Measurements from ENCODE around the gene PHLDA1. TPM values are rescaled to one million over a fixed set of nuclear protein-coding genes. Genes with fewer than 3 reads are reported as not detected.

PHLDA1 gene
- total and polyA plus RNA-seq, 10 of the 15 experiments (the other 5 are each of a cell fraction or from before 2014, with no cell fraction given): 0.66 to 14.2 (median 1.3) TPM

DNA sequence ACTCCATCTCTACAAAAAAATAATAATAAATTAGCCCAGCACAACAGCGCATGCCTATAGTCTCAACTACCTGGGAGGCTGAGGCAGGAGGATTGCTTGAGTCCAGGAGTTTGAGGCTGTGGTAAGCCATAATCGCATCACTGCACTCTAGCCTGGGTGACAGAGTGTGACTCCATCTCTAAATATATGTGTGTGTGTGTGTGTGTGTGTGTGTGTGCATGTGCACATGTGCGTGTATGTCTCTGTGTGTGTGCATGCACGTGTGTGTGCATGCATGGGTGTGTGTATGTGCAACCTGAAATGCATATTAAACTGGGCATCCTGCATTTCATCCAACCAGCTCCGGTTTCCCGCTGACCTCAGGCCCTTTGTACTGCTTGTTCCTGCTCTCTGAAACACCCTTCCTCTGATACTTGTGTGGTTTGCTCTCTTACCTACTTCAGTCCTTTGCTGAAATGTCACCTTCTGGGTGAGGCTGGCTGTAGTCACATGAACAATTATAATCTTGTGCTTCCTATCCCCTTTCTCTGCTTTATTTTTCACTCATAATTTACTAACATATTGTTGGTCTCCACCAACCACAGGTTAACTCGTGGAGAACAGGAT, 46.9 kb downstream of the PHLDA1 start (continued):
- TF ChIP-seq, protein P1, sequence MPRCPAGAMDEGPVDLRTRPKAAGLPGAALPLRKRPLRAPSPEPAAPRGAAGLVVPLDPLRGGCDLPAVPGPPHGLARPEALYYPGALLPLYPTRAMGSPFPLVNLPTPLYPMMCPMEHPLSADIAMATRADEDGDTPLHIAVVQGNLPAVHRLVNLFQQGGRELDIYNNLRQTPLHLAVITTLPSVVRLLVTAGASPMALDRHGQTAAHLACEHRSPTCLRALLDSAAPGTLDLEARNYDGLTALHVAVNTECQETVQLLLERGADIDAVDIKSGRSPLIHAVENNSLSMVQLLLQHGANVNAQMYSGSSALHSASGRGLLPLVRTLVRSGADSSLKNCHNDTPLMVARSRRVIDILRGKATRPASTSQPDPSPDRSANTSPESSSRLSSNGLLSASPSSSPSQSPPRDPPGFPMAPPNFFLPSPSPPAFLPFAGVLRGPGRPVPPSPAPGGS (IDR thresholded peaks at IDR 0.05; ENCODE audit: borderline replicate concordance, insufficient read depth, low read depth, low read length, poor library complexity, severe bottlenecking): peak; percentile 14
- no peak for TF ChIP-seq KDM1A (IDR thresholded peaks at IDR 0.05; ENCODE audit: borderline replicate concordance)
- no peak for TF ChIP-seq YY1 (IDR thresholded peaks at IDR 0.05; ENCODE audit: low read depth, low read length)
- TF ChIP-seq, protein P2, sequence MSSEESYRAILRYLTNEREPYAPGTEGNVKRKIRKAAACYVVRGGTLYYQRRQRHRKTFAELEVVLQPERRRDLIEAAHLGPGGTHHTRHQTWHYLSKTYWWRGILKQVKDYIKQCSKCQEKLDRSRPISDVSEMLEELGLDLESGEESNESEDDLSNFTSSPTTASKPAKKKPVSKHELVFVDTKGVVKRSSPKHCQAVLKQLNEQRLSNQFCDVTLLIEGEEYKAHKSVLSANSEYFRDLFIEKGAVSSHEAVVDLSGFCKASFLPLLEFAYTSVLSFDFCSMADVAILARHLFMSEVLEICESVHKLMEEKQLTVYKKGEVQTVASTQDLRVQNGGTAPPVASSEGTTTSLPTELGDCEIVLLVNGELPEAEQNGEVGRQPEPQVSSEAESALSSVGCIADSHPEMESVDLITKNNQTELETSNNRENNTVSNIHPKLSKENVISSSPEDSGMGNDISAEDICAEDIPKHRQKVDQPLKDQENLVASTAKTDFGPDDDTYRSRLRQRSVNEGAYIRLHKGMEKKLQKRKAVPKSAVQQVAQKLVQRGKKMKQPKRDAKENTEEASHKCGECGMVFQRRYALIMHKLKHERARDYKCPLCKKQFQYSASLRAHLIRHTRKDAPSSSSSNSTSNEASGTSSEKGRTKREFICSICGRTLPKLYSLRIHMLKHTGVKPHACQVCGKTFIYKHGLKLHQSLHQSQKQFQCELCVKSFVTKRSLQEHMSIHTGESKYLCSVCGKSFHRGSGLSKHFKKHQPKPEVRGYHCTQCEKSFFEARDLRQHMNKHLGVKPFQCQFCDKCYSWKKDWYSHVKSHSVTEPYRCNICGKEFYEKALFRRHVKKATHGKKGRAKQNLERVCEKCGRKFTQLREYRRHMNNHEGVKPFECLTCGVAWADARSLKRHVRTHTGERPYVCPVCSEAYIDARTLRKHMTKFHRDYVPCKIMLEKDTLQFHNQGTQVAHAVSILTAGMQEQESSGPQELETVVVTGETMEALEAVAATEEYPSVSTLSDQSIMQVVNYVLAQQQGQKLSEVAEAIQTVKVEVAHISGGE (CRISPR knock-in tag; IDR thresholded peaks at IDR 0.05): no peak
- TF ChIP-seq SPI1 (IDR thresholded peaks at IDR 0.05; ENCODE audit: borderline replicate concordance, insufficient read depth, low read depth, low read length): no peak
- TF ChIP-seq RUNX3 (IDR thresholded peaks at IDR 0.05; ENCODE audit: low read length): 0 out of 2 replicates have a peak, but pooled peaks have one; percentile 5
- TF ChIP-seq RFX5 (IDR thresholded peaks at IDR 0.05; ENCODE audit: low read depth, low read length): no peak
- TF ChIP-seq HCFC1 (IDR thresholded peaks at IDR 0.05; ENCODE audit: low read length): no peak
- TF ChIP-seq CHD4 (IDR thresholded peaks at IDR 0.05): no peak
- TF ChIP-seq IRF4 (IDR thresholded peaks at IDR 0.05; ENCODE audit: low read depth, low read length): no peak
- TF ChIP-seq KLF5 (IDR thresholded peaks at IDR 0.05; ENCODE audit: partially characterized antibody): no peak
- TF ChIP-seq CBFB (IDR thresholded peaks at IDR 0.05; ENCODE audit: low read depth): no peak
- TF ChIP-seq, protein P3, sequence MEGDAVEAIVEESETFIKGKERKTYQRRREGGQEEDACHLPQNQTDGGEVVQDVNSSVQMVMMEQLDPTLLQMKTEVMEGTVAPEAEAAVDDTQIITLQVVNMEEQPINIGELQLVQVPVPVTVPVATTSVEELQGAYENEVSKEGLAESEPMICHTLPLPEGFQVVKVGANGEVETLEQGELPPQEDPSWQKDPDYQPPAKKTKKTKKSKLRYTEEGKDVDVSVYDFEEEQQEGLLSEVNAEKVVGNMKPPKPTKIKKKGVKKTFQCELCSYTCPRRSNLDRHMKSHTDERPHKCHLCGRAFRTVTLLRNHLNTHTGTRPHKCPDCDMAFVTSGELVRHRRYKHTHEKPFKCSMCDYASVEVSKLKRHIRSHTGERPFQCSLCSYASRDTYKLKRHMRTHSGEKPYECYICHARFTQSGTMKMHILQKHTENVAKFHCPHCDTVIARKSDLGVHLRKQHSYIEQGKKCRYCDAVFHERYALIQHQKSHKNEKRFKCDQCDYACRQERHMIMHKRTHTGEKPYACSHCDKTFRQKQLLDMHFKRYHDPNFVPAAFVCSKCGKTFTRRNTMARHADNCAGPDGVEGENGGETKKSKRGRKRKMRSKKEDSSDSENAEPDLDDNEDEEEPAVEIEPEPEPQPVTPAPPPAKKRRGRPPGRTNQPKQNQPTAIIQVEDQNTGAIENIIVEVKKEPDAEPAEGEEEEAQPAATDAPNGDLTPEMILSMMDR (IDR thresholded peaks at IDR 0.05 in 2 of 3, conservative IDR thresholded peaks at IDR 0.05 in 1 of 3; ENCODE audit: control insufficient read depth in 2 of 3, extremely low read depth in 1 of 3, insufficient read depth in 1 of 3, low read depth in 3 of 3, low read length in 3 of 3): no peak
- no peak for TF ChIP-seq ZNF274 (IDR thresholded peaks at IDR 0.05; ENCODE audit: insufficient read depth, insufficient read length)
- TF ChIP-seq BCLAF1 (IDR thresholded peaks at IDR 0.05): no peak
